Astrocyte (in vitro differentiated cells and primary cell): ENCODE measurements around the gene USP3. TPM values are rescaled to one million over a fixed set of nuclear protein-coding genes. Genes with fewer than 3 reads are reported as not detected.

Source experiments
- DNase-seq: peaks from one replicate; pipeline ENCODE4 v3.0.0-alpha.2; 2010; ENCODE audit warnings: low read depth
- FAIRE-seq: peaks from 2 replicates; lab custom pipeline; 2011; peaks lifted over from hg19 to GRCh38; lab: Jason Lieb, UNC
- H2AFZ ChIP-seq: 2 replicates; pipeline ENCODE4 v1.6.0; 2012; ENCODE audit warnings: low read depth, low read length, inconsistent platforms
- H3K27ac ChIP-seq: 2 replicates; pipeline ENCODE4 v1.5.1; 2011; ENCODE audit warnings: low read depth, low read length, inconsistent platforms
- H3K27me3 ChIP-seq: 2 replicates; pipeline ENCODE4 v1.6.0; 2011; ENCODE audit warnings: low read length, inconsistent platforms; ENCODE audit not compliant: insufficient read depth
- H3K36me3 ChIP-seq: 2 replicates; pipeline ENCODE4 v1.5.1; 2011; ENCODE audit warnings: low read length, inconsistent platforms; ENCODE audit not compliant: insufficient read depth
- H3K4me1 ChIP-seq: 2 replicates; pipeline ENCODE4 v1.5.1; 2011; ENCODE audit warnings: low read length, inconsistent platforms; ENCODE audit not compliant: insufficient read depth
- H3K4me2 ChIP-seq: 2 replicates; pipeline ENCODE4 v1.6.0; 2012; ENCODE audit warnings: low read length, inconsistent platforms
- H3K4me3 ChIP-seq: 2 replicates; pipeline ENCODE4 v1.5.1; 2011; ENCODE audit warnings: low read depth, mild to moderate bottlenecking, low read length, inconsistent platforms; ENCODE audit not compliant: insufficient read depth
- H3K79me2 ChIP-seq: 2 replicates; pipeline ENCODE4 v1.6.0; 2012; ENCODE audit warnings: mild to moderate bottlenecking, low read length, inconsistent platforms; ENCODE audit not compliant: insufficient read depth
- H3K9ac ChIP-seq: 2 replicates; pipeline ENCODE4 v1.6.0; 2012; ENCODE audit warnings: mild to moderate bottlenecking, low read length, inconsistent platforms
- H3K9me3 ChIP-seq: 2 replicates; pipeline ENCODE4 v1.5.1; 2012; ENCODE audit warnings: low read depth, mild to moderate bottlenecking, low read length, inconsistent platforms; ENCODE audit not compliant: insufficient read depth
- H4K20me1 ChIP-seq: 2 replicates; pipeline ENCODE4 v1.6.0; 2012; ENCODE audit warnings: low read length, inconsistent platforms; ENCODE audit not compliant: insufficient read depth
- H3K27ac Mint-ChIP-seq: one replicate; pipeline ENCODE4 v1.8.0; 2021; ENCODE audit warnings: mild to moderate bottlenecking, mixed read lengths; ENCODE audit not compliant: unreplicated experiment
- H3K27me3 Mint-ChIP-seq: one replicate; pipeline ENCODE4 v1.8.0; 2021; ENCODE audit warnings: low read depth, mixed read lengths; ENCODE audit not compliant: unreplicated experiment
- H3K36me3 Mint-ChIP-seq: one replicate; pipeline ENCODE4 v1.8.0; 2021; ENCODE audit warnings: low read depth, mixed read lengths; ENCODE audit not compliant: unreplicated experiment
- H3K4me1 Mint-ChIP-seq: one replicate; pipeline ENCODE4 v1.8.0; 2021; ENCODE audit warnings: low read depth, mixed read lengths; ENCODE audit not compliant: unreplicated experiment
- H3K4me3 Mint-ChIP-seq: one replicate; pipeline ENCODE4 v1.8.0; 2021; ENCODE audit warnings: mild to moderate bottlenecking, moderate library complexity, mixed read lengths; ENCODE audit not compliant: unreplicated experiment
- H3K9me3 Mint-ChIP-seq: one replicate; pipeline ENCODE4 v1.8.0; 2021; ENCODE audit warnings: mild to moderate bottlenecking, mixed read lengths; ENCODE audit not compliant: unreplicated experiment
- CTCF ChIP-seq: IDR thresholded peaks from 2 replicates; pipeline ENCODE4 v1.5.1; 2011; ENCODE audit warnings: low read depth, mild to moderate bottlenecking, inconsistent platforms, low read length, moderate library complexity; ENCODE audit not compliant: insufficient read depth
- EZH2 ChIP-seq: IDR thresholded peaks from 2 replicates; pipeline ENCODE4 v1.6.1; 2012; ENCODE audit warnings: mild to moderate bottlenecking, low read length, inconsistent platforms; ENCODE audit not compliant: insufficient read depth
- total RNA-seq: library from RNA; stranded (reverse); gene quantifications from 2 replicates; pipeline ENCODE4 v1.2.1, GENCODE V29; 2021

Gene USP3
- total RNA-seq, 1 donor from 2014 or later = 38.1 TPM

GRCh38 chr15:63539998-63540397 is 35.6 kb downstream of the USP3 start:
- Histone ChIP-seq H3K4me1 (no peaks in the 10 kb centered on the region), H3K9me3 (no peaks in the 10 kb centered on the region), H3K27me3 (no peaks in the 10 kb centered on the region), H3K79me2 (peaks cover 24% of the 10 kb centered on the region), H3K4me3 (no peak overlapping the region), H3K36me3 (peaks cover 11% of the 10 kb centered on the region), H3K9ac (no peak overlapping the region), H2AFZ (no peak overlapping the region), H3K4me2 (no peak overlapping the region), H3K27ac (no peak overlapping the region), H4K20me1 (peaks cover 24% of the 10 kb centered on the region)
- DNase-seq (no peak), FAIRE-seq (no peak)
- TF ChIP-seq EZH2 = no peak
- no peak for TF ChIP-seq CTCF
- Mint-ChIP-seq H3K4me3 (no peak overlapping the region), H3K27me3 (no peaks in the 10 kb centered on the region), H3K36me3 (peaks cover 7% of the 10 kb centered on the region), H3K27ac (no peak overlapping the region), H3K9me3 (no peaks in the 10 kb centered on the region), H3K4me1 (peaks cover 19% of the 10 kb centered on the region)

- H3K27me3 ChIP-seq = no peaks in the 10 kb centered on the region
- no peak overlapping the region for H3K27ac ChIP-seq
- Mint-ChIP-seq H3K9me3 (no peaks in the 10 kb centered on the region), H3K4me3 (no peak overlapping the region), H3K27me3 (no peaks in the 10 kb centered on the region), H3K27ac (no peak overlapping the region), H3K36me3 (peaks cover 7% of the 10 kb centered on the region), H3K4me1 (peaks cover 19% of the 10 kb centered on the region)
- no peaks in the 10 kb centered on the region for H3K9me3 ChIP-seq
- peaks cover 19% of the 10 kb centered on the region for H3K79me2 ChIP-seq
- TF ChIP-seq EZH2 (no peak), CTCF (no peak)
- no peaks in the 10 kb centered on the region for H3K4me1 ChIP-seq
- H3K9ac ChIP-seq = no peak overlapping the region
- H3K4me2 ChIP-seq = no peak overlapping the region
- H3K36me3 ChIP-seq = peaks cover 11% of the 10 kb centered on the region
- FAIRE-seq (no peak), DNase-seq (no peak)
- peaks cover 20% of the 10 kb centered on the region for H4K20me1 ChIP-seq
- no peak overlapping the region for H3K4me3 ChIP-seq
- H2AFZ ChIP-seq = no peak overlapping the region
Measured at GRCh38 chr15:63540449-63540848, 36.1 kb downstream of the USP3 start.

GRCh38 chr15:63544258-63545026 is 40.0 kb downstream of the USP3 start:
- H3K4me1 Mint-ChIP-seq = peaks cover 11% of the 10 kb centered on the region
- TF ChIP-seq CTCF (no peak), EZH2 (no peak)
- no peaks in the 10 kb centered on the region for H3K27me3 ChIP-seq

More at GRCh38 chr15:63544258-63545026, 40.0 kb downstream of the USP3 start:
- peaks cover 4% of the 10 kb centered on the region for H3K36me3 ChIP-seq
- H3K4me1 ChIP-seq = no peaks in the 10 kb centered on the region
- no peak for FAIRE-seq
- no peaks in the 10 kb centered on the region for H3K9me3 ChIP-seq
- Mint-ChIP-seq H3K27ac (no peak overlapping the region), H3K9me3 (no peaks in the 10 kb centered on the region), H3K36me3 (peaks cover 11% of the 10 kb centered on the region), H3K4me3 (no peak overlapping the region), H3K27me3 (no peaks in the 10 kb centered on the region)
- no peak overlapping the region for H3K4me2 ChIP-seq
- H2AFZ ChIP-seq = no peak overlapping the region
- peaks cover 12% of the 10 kb centered on the region for H4K20me1 ChIP-seq
- peaks cover 15% of the 10 kb centered on the region for H3K79me2 ChIP-seq
- H3K9ac ChIP-seq = no peak overlapping the region
- no peak for DNase-seq
- H3K27ac ChIP-seq = no peak overlapping the region
- H3K4me3 ChIP-seq = no peak overlapping the region
